SK-N-SH (cell line): Measurements from ENCODE around the gene RAD54L2. TPM values are rescaled to one million over a fixed set of nuclear protein-coding genes. Genes with fewer than 3 reads are reported as not detected.

Experiments
- CTCF ChIA-PET: fragments of 300-600, 350-600 bp; formaldehyde crosslinking; extraction: SDS; loops from one replicate; lab custom pipeline; 2021; lab: Yijun Ruan, JAX
- POLR2A ChIA-PET: fragments of 350-600 bp; sonication (Branson Sonifier 250); formaldehyde crosslinking; extraction: SDS; loops from one replicate; lab custom pipeline; 2020; ENCODE audit warnings: antibody characterized with exemption, inconsistent platforms; lab: Yijun Ruan, JAX
- DNase-seq: peaks from one replicate; pipeline ENCODE4 v3.0.0; 2012
- H2AFZ ChIP-seq: fragments of 200-600 bp; sonication (generic); 2 replicates; pipeline ENCODE4 v1.8.1; 2016; ENCODE audit warnings: antibody characterized with exemption, mild to moderate bottlenecking, low read depth
- H3F3A ChIP-seq: fragments of 200-600 bp; sonication (generic); replicated peaks from 2 replicates; pipeline ENCODE3; 2016; ENCODE audit warnings: antibody characterized with exemption, mild to moderate bottlenecking; ENCODE audit not compliant: insufficient read depth
- H3K27ac ChIP-seq, 2 experiments: fragments of 200-500 bp in 1 of 2; fragments of 200-600 bp in 1 of 2; sonication (Bioruptor generic) in 1 of 2; sonication (generic), shearing (Covaris generic) in 1 of 2; 2 replicates each; pipeline versions ENCODE4 v1.5.1 to v1.6.1; 2014 to 2016; ENCODE audit warnings: low read depth in 2 of 2, inconsistent platforms in 1 of 2, low read length in 1 of 2, mild to moderate bottlenecking in 1 of 2, mixed read lengths in 1 of 2
- H3K27me3 ChIP-seq: fragments of 200-600 bp; sonication (generic), shearing (Covaris generic); 2 replicates; pipeline ENCODE4 v1.6.1; 2016; ENCODE audit warnings: mixed run types; ENCODE audit not compliant: insufficient read depth
- H3K36me3 ChIP-seq, 2 experiments: fragments of 200-500 bp in 1 of 2; fragments of 200-600 bp in 1 of 2; sonication (Bioruptor generic) in 1 of 2; sonication (generic) in 1 of 2; replicated peaks in 1 of 2; 2 replicates each; pipeline versions ENCODE3 to v1.5.1; 2014 to 2016; ENCODE audit warnings: low read length in 1 of 2, mild to moderate bottlenecking in 1 of 2; ENCODE audit not compliant: insufficient read depth in 2 of 2, control insufficient read depth in 1 of 2
- H3K4me1 ChIP-seq, 2 experiments: fragments of 200-500 bp in 1 of 2; fragments of 200-600 bp in 1 of 2; sonication (Bioruptor generic) in 1 of 2; sonication (generic), shearing (Covaris generic) in 1 of 2; 2 replicates each; pipeline versions ENCODE4 v1.5.1 to v1.6.1; 2014 to 2016; ENCODE audit warnings: low read depth in 1 of 2, low read length in 1 of 2, mixed run types in 1 of 2; ENCODE audit not compliant: insufficient read depth in 2 of 2, control insufficient read depth in 1 of 2
- H3K4me2 ChIP-seq: fragments of 200-600 bp; sonication (generic), shearing (Covaris generic); 2 replicates; pipeline ENCODE4 v1.6.1; 2017; ENCODE audit warnings: mixed run types
- H3K4me3 ChIP-seq, 2 experiments: fragments of 200-500 bp in 1 of 2; fragments of 200-600 bp in 1 of 2; sonication (Bioruptor generic) in 1 of 2; sonication (generic), shearing (Covaris generic) in 1 of 2; 2 replicates each; pipeline versions ENCODE4 v1.5.1 to v1.8.1; 2014 to 2016; ENCODE audit warnings: low read depth in 2 of 2, inconsistent platforms in 1 of 2, low read length in 1 of 2, mild to moderate bottlenecking in 1 of 2, mixed read lengths in 1 of 2, moderate library complexity in 1 of 2
- H3K79me2 ChIP-seq: fragments of 200-600 bp; sonication (generic); 2 replicates; pipeline ENCODE4 v1.8.1; 2017; ENCODE audit warnings: mild to moderate bottlenecking; ENCODE audit not compliant: insufficient read depth
- H3K9ac ChIP-seq: fragments of 200-600 bp; sonication (generic); 2 replicates; pipeline ENCODE4 v1.6.1; 2017; ENCODE audit warnings: mixed run types
- H3K9me2 ChIP-seq: fragments of 200-600 bp; sonication (generic); 2 replicates; pipeline ENCODE4 v1.6.1; 2017; ENCODE audit warnings: mixed run types
- H3K9me3 ChIP-seq: fragments of 200-600 bp; sonication (generic); 2 replicates; pipeline ENCODE4 v1.6.1; 2017; ENCODE audit warnings: mixed run types, mild to moderate bottlenecking, moderate library complexity
- H4K20me1 ChIP-seq: fragments of 200-600 bp; sonication (generic); 2 replicates; pipeline ENCODE4 v1.6.1; 2017; ENCODE audit warnings: mild to moderate bottlenecking, mixed run types; ENCODE audit not compliant: insufficient read depth
- ELF1 ChIP-seq: IDR thresholded peaks from 2 replicates; pipeline ENCODE4 v1.4.0; 2012
- EP300 ChIP-seq, 2 experiments: IDR thresholded peaks; 2 replicates each; pipeline versions ENCODE4 v1.4.0 to v1.6.1; 2012; ENCODE audit warnings: borderline replicate concordance in 1 of 2, low read depth in 1 of 2, low read length in 1 of 2
- EZH2phosphoT487 ChIP-seq: fragments of 200-600 bp; sonication (generic); IDR thresholded peaks from 2 replicates; pipeline ENCODE4 v1.6.1; 2017; ENCODE audit warnings: low read depth, mixed run types, mild to moderate bottlenecking, antibody characterized with exemption, moderate library complexity, borderline replicate concordance
- GABPA ChIP-seq: IDR thresholded peaks from 2 replicates; pipeline ENCODE4 v1.4.0; 2012; ENCODE audit warnings: low read depth, mild to moderate bottlenecking
- JUND ChIP-seq: IDR thresholded peaks from 2 replicates; pipeline ENCODE4 v1.4.0; 2012
- MAX ChIP-seq: IDR thresholded peaks from 2 replicates; pipeline ENCODE4 v1.4.0; 2012; ENCODE audit warnings: low read depth
- MXI1 ChIP-seq: IDR thresholded peaks from 2 replicates; pipeline ENCODE4 v1.6.1; 2012; ENCODE audit warnings: mild to moderate bottlenecking, low read depth, low read length, improper control_type of control experiment
- REST ChIP-seq: IDR thresholded peaks from 2 replicates; pipeline ENCODE4 v1.6.1; 2012; ENCODE audit warnings: mild to moderate bottlenecking, low read depth, low read length, moderate library complexity
- RFX5 ChIP-seq: IDR thresholded peaks from 2 replicates; pipeline ENCODE4 v1.6.1; 2012; ENCODE audit warnings: mild to moderate bottlenecking, improper control_type of control experiment, low read length
- SIN3A ChIP-seq: IDR thresholded peaks from 2 replicates; pipeline ENCODE4 v1.6.1; 2012; ENCODE audit warnings: low read depth, mild to moderate bottlenecking, low read length, moderate library complexity, borderline replicate concordance
- TCF12 ChIP-seq: IDR thresholded peaks from 2 replicates; pipeline ENCODE4 v1.4.0; 2012
- YY1 ChIP-seq: IDR thresholded peaks from 2 replicates; pipeline ENCODE4 v1.4.0; 2012; ENCODE audit warnings: low read depth, mild to moderate bottlenecking
- WGBS: methylation state at CpG from one replicate; pipeline ENCODE4 v1.1.6; 2017; ENCODE audit warnings: low lambda C conversion rate; 5-methylcytosine and 5-hydroxymethylcytosine counted together
- polyA plus RNA-seq, 3 experiments: library from polyadenylated mRNA; depleted of rRNA; stranded (reverse); fragments of >200 nt; gene quantifications; 2 replicates each; pipeline ENCODE4 v1.2.3, GENCODE V29; 2012
- TF ChIP-seq, protein P1 (sequence below): IDR thresholded peaks from 2 replicates; pipeline ENCODE4 v1.4.0; 2012; ENCODE audit warnings: low read depth, borderline replicate concordance
- TF ChIP-seq, protein P2 (sequence below): fragments of 150-350 bp; IDR thresholded peaks from 2 replicates; pipeline ENCODE4 v1.6.1; 2016; ENCODE audit warnings: mild to moderate bottlenecking, low read depth, low read length
- TF ChIP-seq, protein P3 (sequence below): IDR thresholded peaks from 2 replicates; pipeline ENCODE4; 2012

RAD54L2 gene
- polyA plus RNA-seq, 1 of the 3 experiments (the other 2 are of a cell fraction): 3.6 TPM

GRCh38 chr3:51498876-51499738 lies 39.4 kb upstream of the RAD54L2 start:
- H3K9me3 ChIP-seq: no peaks in the 10 kb centered on the region
- ChIA-PET CTCF (interaction anchor here (0.7 to 7.1 kb wide), 12 partner anchors 9 to 678 kb away, joined by 3 to 209 read pairs (median 4); partner anchors contain the start of genes RAD54L2 and TEX264), POLR2A (interaction anchor here (0.6 to 3.9 kb wide), 9 partner anchors 10 to 183 kb away, joined by 3 to 29 read pairs (median 5); partner anchors contain the start of genes MANF, RAD54L2 and TEX264)
- peak overlapping the region; percentile 85 for H3K9ac ChIP-seq
- peaks cover 14% of the 10 kb centered on the region for H4K20me1 ChIP-seq
- peaks cover 0 to 4% of the 10 kb centered on the region in 2 experiments; a peak in 2 of 4 replicates for H3K4me1 ChIP-seq
- WGBS: 1% methylated on average over 30 of the region's 43 CpGs
- no peaks in the 10 kb centered on the region for H3K9me2 ChIP-seq
- H3K4me3 ChIP-seq: peak overlapping the region; percentile 52 to 75
- peak overlapping the region; percentile 85 to 90 for H3K27ac ChIP-seq
- peaks cover 51% of the 10 kb centered on the region for H3K79me2 ChIP-seq
- H3K36me3 ChIP-seq: peaks cover 0 to 7% of the 10 kb centered on the region in 2 experiments
- no peaks in the 10 kb centered on the region for H3K27me3 ChIP-seq
- peaks cover 18% of the 10 kb centered on the region for H3F3A ChIP-seq
- peak overlapping the region; percentile 85 for H3K4me2 ChIP-seq
- H2AFZ ChIP-seq: peak overlapping the region; percentile 54; the same call in 1 of the 2 replicates
- TF ChIP-seq REST: no peak
- TF ChIP-seq, protein P1, sequence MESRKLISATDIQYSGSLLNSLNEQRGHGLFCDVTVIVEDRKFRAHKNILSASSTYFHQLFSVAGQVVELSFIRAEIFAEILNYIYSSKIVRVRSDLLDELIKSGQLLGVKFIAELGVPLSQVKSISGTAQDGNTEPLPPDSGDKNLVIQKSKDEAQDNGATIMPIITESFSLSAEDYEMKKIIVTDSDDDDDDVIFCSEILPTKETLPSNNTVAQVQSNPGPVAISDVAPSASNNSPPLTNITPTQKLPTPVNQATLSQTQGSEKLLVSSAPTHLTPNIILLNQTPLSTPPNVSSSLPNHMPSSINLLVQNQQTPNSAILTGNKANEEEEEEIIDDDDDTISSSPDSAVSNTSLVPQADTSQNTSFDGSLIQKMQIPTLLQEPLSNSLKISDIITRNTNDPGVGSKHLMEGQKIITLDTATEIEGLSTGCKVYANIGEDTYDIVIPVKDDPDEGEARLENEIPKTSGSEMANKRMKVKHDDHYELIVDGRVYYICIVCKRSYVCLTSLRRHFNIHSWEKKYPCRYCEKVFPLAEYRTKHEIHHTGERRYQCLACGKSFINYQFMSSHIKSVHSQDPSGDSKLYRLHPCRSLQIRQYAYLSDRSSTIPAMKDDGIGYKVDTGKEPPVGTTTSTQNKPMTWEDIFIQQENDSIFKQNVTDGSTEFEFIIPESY: no peak
- no peak for TF ChIP-seq JUND
- peak; percentile 74; the same call in 1 of the 2 replicates for TF ChIP-seq YY1
- 0 out of 2 replicates have a peak, but pooled peaks have one; percentile 40 for TF ChIP-seq SIN3A
- no peak for TF ChIP-seq TCF12
- TF ChIP-seq EP300 (IDR thresholded peaks at IDR 0.05; ENCODE audit: borderline replicate concordance in 1 of 2, low read depth in 1 of 2, low read length in 1 of 2): no peak
- TF ChIP-seq GABPA: peak; percentile 54; the same call in 1 of the 2 replicates
- peak; percentile 74 for TF ChIP-seq MXI1
- TF ChIP-seq EZH2phosphoT487: no peak
- TF ChIP-seq MAX: peak; percentile 36; the same call in 1 of the 2 replicates
- TF ChIP-seq RFX5: no peak
- peak; percentile 86 for TF ChIP-seq ELF1
- TF ChIP-seq, protein P2, sequence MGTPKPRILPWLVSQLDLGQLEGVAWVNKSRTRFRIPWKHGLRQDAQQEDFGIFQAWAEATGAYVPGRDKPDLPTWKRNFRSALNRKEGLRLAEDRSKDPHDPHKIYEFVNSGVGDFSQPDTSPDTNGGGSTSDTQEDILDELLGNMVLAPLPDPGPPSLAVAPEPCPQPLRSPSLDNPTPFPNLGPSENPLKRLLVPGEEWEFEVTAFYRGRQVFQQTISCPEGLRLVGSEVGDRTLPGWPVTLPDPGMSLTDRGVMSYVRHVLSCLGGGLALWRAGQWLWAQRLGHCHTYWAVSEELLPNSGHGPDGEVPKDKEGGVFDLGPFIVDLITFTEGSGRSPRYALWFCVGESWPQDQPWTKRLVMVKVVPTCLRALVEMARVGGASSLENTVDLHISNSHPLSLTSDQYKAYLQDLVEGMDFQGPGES: no peak
- TF ChIP-seq, protein P3, sequence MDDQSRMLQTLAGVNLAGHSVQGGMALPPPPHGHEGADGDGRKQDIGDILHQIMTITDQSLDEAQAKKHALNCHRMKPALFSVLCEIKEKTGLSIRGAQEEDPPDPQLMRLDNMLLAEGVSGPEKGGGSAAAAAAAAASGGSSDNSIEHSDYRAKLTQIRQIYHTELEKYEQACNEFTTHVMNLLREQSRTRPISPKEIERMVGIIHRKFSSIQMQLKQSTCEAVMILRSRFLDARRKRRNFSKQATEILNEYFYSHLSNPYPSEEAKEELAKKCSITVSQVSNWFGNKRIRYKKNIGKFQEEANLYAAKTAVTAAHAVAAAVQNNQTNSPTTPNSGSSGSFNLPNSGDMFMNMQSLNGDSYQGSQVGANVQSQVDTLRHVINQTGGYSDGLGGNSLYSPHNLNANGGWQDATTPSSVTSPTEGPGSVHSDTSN: peak; percentile 4; the same call in 1 of the 2 replicates
- DNase-seq: peak; percentile 88
